OCI-LY7 (cell line): Measurements from ENCODE around the gene GRID1. TPM values are rescaled to one million over a fixed set of nuclear protein-coding genes. Genes with fewer than 3 reads are reported as not detected.

Experiments
- BruUV-seq: library from RNA; stranded (reverse); fragments of 400-500 nt; replicated peaks from 2 replicates; lab custom pipeline; 2021; lab: Mats Ljungman, UMichigan
- CTCF ChIA-PET: fragments of 300-600 bp; sonication (Branson Sonifier 250); formaldehyde crosslinking; loops from one replicate; lab custom pipeline; 2022; ENCODE audit warnings: antibody characterized with exemption; ENCODE audit not compliant: unreplicated experiment; lab: Charles Lee
- POLR2A ChIA-PET: fragments of 300-600 bp; sonication (Branson Sonifier 250); formaldehyde crosslinking; loops from one replicate; lab custom pipeline; 2022; ENCODE audit warnings: antibody characterized with exemption; lab: Charles Lee
- DNase-seq: peaks from one replicate; pipeline ENCODE4 v3.0.0-alpha.2; 2015; ENCODE audit warnings: low spot score
- H2AFZ ChIP-seq: fragments of 200-600 bp; sonication (generic), shearing (Covaris generic); 2 replicates; pipeline ENCODE4 v1.6.1; 2014; ENCODE audit warnings: mild to moderate bottlenecking, antibody characterized with exemption, low read length, moderate library complexity
- H3K27ac ChIP-seq: fragments of 200-600 bp; sonication (generic); 2 replicates; pipeline ENCODE4 v1.5.1; 2014; ENCODE audit warnings: mixed run types, low read depth, mild to moderate bottlenecking, moderate library complexity, low read length, inconsistent platforms; ENCODE audit not compliant: poor library complexity, severe bottlenecking
- H3K36me3 ChIP-seq: fragments of 200-600 bp; sonication (generic); 2 replicates; pipeline ENCODE4 v1.6.1; 2014; ENCODE audit warnings: mild to moderate bottlenecking, antibody characterized with exemption, low read length, moderate library complexity, mixed read lengths; ENCODE audit not compliant: insufficient read depth
- H3K4me1 ChIP-seq: fragments of 200-600 bp; sonication (generic); 2 replicates; pipeline ENCODE4 v1.5.1; 2014; ENCODE audit warnings: mild to moderate bottlenecking, low read length; ENCODE audit not compliant: insufficient read depth, poor library complexity, severe bottlenecking
- H3K4me2 ChIP-seq: fragments of 200-600 bp; sonication (generic); 2 replicates; pipeline ENCODE4 v1.6.1; 2014; ENCODE audit warnings: mild to moderate bottlenecking, low read length
- H3K4me3 ChIP-seq: fragments of 200-600 bp; sonication (generic); 2 replicates; pipeline ENCODE4 v1.5.1; 2014; ENCODE audit warnings: mild to moderate bottlenecking, low read depth, low read length; ENCODE audit not compliant: poor library complexity, severe bottlenecking
- H3K79me2 ChIP-seq: fragments of 200-600 bp; sonication (generic); 2 replicates; pipeline ENCODE4 v1.6.1; 2016; ENCODE audit warnings: low read depth, mild to moderate bottlenecking, low read length, moderate library complexity, mixed read lengths; ENCODE audit not compliant: insufficient read depth
- H3K9me2 ChIP-seq: fragments of 200-600 bp; sonication (generic); 2 replicates; pipeline ENCODE4 v1.6.1; 2016; ENCODE audit warnings: mild to moderate bottlenecking, low read length, mixed read lengths; ENCODE audit not compliant: insufficient read depth
- H3K9me3 ChIP-seq: fragments of 200-600 bp; sonication (generic); 2 replicates; pipeline ENCODE4 v1.6.1; 2014; ENCODE audit warnings: mild to moderate bottlenecking, mixed run types, low read length, mixed read lengths
- H4K20me1 ChIP-seq: fragments of 200-600 bp; sonication (generic); 2 replicates; pipeline ENCODE4 v1.6.1; 2014; ENCODE audit warnings: mild to moderate bottlenecking, antibody characterized with exemption, low read length, moderate library complexity, mixed read lengths; ENCODE audit not compliant: insufficient read depth
- EZH2phosphoT487 ChIP-seq: fragments of 200-600 bp; sonication (generic); IDR thresholded peaks from 2 replicates; pipeline ENCODE4 v1.6.1; 2018; ENCODE audit warnings: low read depth, borderline replicate concordance, mild to moderate bottlenecking, mixed run types, antibody characterized with exemption, low read length, moderate library complexity, mixed read lengths
- intact Hi-C: fragments of 100-400 bp; cut with micrococcal nuclease; formaldehyde crosslinking; loops from one replicate; pipeline ENCODE4 v1.10.0; 2022; ENCODE audit not compliant: unreplicated experiment
- total RNA-seq, 2 experiments: library from RNA; depleted of rRNA in 1 of 2; stranded (reverse); fragments of >200 nt in 1 of 2; shearing (Covaris generic) in 1 of 2; gene quantifications; 2 replicates each; pipeline ENCODE4 v1.2.3, GENCODE V29; 2014 to 2022
- TF ChIP-seq, protein P1 (sequence below): fragments of 200-600 bp; sonication (generic); conservative IDR thresholded peaks from 2 replicates; pipeline ENCODE4 v1.5.1; 2014; ENCODE audit warnings: mild to moderate bottlenecking, antibody characterized with exemption, low read length, moderate library complexity, mixed read lengths

Gene GRID1
- total RNA-seq, 2 experiments from 2014 or later: 1.6 to 3.7 TPM

DNA sequence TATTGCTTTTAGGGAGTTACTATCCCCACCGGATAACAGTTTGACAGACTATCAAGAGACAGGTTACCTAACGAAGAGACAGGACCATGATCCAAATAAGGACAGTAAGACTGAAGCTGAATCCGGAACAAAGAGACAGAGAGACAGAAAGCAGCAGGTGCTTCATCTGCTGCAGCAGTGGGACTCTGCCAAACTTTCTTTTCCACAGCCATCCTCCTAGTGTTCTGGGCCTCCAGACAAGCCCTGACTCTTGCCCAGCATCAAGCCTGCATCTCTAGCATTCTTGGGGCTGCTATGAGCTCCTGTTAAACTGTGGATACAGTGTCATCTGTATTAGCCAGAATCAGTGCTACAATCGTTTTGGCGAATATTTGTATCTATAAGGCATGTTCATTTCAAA, 761.7 kb downstream of the GRID1 start:
- no TSS peak for BruUV-seq
- DNase-seq: no peak

DNA sequence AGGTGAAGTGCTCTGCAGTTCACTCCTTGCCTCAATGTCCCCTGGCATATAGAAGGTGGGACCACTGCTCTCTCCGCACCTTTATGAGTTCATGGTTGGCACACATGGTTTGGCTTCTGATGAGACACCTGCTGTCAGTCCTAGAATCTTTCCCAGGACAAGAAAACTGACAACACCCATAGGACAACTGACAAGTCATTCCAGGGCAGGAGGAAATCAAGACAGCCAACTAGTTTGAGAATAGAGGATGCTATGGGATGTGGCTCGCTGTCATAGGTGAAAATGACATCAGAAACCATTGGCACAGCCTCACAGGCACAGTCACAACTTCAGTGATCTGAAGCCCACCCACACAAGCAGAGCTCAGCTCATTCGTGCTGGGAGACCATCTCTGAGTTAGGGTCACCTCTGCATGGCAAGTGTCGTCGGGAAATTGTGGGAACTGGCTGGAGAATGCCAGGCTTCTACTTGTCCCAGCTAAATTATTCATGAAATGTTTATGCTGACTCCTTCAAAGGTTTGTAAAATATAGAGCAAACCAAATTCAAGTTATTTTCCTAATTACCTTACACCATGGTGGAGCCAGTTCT, 762.4 kb downstream of the GRID1 start:
- Histone ChIP-seq H3K9me2 (no peaks in the 10 kb centered on the region), H3K9me3 (no peaks in the 10 kb centered on the region), H3K27ac (no peak overlapping the region), H3K4me2 (no peak overlapping the region), H3K4me1 (no peaks in the 10 kb centered on the region), H3K36me3 (no peaks in the 10 kb centered on the region), H3K79me2 (no peaks in the 10 kb centered on the region), H4K20me1 (no peaks in the 10 kb centered on the region), H2AFZ (no peak overlapping the region), H3K4me3 (no peak overlapping the region)
- ChIA-PET POLR2A (interaction anchor here (0.7 kb wide), 1 partner anchor 88 kb away, joined by 3 read pairs; no protein-coding TSS in a partner anchor), CTCF (no interaction called here)
- no peak for TF ChIP-seq EZH2phosphoT487
- TF ChIP-seq, protein P1, sequence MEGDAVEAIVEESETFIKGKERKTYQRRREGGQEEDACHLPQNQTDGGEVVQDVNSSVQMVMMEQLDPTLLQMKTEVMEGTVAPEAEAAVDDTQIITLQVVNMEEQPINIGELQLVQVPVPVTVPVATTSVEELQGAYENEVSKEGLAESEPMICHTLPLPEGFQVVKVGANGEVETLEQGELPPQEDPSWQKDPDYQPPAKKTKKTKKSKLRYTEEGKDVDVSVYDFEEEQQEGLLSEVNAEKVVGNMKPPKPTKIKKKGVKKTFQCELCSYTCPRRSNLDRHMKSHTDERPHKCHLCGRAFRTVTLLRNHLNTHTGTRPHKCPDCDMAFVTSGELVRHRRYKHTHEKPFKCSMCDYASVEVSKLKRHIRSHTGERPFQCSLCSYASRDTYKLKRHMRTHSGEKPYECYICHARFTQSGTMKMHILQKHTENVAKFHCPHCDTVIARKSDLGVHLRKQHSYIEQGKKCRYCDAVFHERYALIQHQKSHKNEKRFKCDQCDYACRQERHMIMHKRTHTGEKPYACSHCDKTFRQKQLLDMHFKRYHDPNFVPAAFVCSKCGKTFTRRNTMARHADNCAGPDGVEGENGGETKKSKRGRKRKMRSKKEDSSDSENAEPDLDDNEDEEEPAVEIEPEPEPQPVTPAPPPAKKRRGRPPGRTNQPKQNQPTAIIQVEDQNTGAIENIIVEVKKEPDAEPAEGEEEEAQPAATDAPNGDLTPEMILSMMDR: no peak
- BruUV-seq: no TSS peak
- no peak for DNase-seq
- intact Hi-C loops: no loop called here

More for the DNA sequence above, 761.7 kb downstream of the GRID1 start:
- H3K36me3 ChIP-seq: no peaks in the 10 kb centered on the region
- CTCF ChIA-PET: no interaction called here
- no peak overlapping the region for H2AFZ ChIP-seq
- no peaks in the 10 kb centered on the region for H4K20me1 ChIP-seq
- no peaks in the 10 kb centered on the region for H3K9me2 ChIP-seq
- TF ChIP-seq, protein P1: no peak
- TF ChIP-seq EZH2phosphoT487: no peak
- no peaks in the 10 kb centered on the region for H3K4me1 ChIP-seq
- H3K27ac ChIP-seq: no peak overlapping the region
- no peak overlapping the region for H3K4me2 ChIP-seq
- POLR2A ChIA-PET: no interaction called here
- H3K79me2 ChIP-seq: no peaks in the 10 kb centered on the region
- intact Hi-C loops: no loop called here
- no peaks in the 10 kb centered on the region for H3K9me3 ChIP-seq
- no peak overlapping the region for H3K4me3 ChIP-seq

DNA sequence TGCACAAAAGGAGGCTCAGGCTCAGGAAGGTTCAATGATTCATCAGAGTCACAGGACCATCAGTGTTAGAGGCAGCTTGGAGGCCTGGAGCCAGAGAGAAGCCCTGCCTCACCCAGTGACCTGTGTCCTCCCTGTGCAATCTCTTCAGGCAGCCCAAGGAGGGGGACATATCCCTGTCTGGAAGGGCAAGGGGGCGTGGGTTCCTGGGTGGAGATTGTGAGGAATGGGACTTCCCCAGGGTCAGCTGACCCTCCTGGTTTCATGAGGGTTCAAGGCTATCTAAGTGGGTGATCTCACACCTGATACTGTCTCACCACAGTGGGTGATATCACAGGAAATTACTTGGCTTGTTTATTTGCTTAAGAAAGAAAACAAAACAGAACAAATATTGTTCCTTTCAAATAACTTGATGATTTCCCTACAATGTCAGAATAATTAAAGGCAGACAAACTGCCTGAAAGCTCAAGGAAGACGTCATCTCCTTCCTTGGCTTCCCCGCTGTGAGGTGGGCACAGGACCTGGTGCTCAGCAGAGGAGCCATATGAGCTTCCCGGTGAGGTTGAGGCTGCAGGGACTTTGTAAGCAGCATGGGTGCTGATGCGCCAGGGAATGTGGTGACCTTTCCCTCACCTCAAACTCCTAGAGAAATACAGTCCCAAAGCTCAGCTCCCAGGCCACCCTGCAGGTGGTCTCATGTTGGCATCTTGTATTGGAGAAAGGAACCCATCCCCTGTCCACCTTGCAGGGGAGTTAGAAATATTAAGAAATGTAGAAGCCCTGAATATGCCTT, 763.2 kb downstream of the GRID1 start:
- no TSS peak for BruUV-seq
- intact Hi-C loops: no loop called here
- H3K4me1 ChIP-seq: no peaks in the 10 kb centered on the region
- H3K4me3 ChIP-seq: no peak overlapping the region
- H3K9me3 ChIP-seq: no peaks in the 10 kb centered on the region
- ChIA-PET CTCF (no interaction called here), POLR2A (interaction anchor here (0.6 kb wide), 1 partner anchor 380 kb away, joined by 3 read pairs; no protein-coding TSS in a partner anchor)
- no peak overlapping the region for H3K4me2 ChIP-seq
- TF ChIP-seq, protein P1: no peak
- TF ChIP-seq EZH2phosphoT487: no peak
- no peaks in the 10 kb centered on the region for H3K9me2 ChIP-seq
- H2AFZ ChIP-seq: no peak overlapping the region
- H3K79me2 ChIP-seq: no peaks in the 10 kb centered on the region
- DNase-seq: no peak
- H3K27ac ChIP-seq: no peak overlapping the region
- H4K20me1 ChIP-seq: no peaks in the 10 kb centered on the region
- no peaks in the 10 kb centered on the region for H3K36me3 ChIP-seq
